Cardiac muscle cell (in vitro differentiated cells and primary cell): Measurements from ENCODE around the gene MAPK8IP3. TPM values are rescaled to one million over a fixed set of nuclear protein-coding genes. Genes with fewer than 3 reads are reported as not detected.

Source experiments
- DNase-seq, 2 donors: peaks; one replicate each; pipeline versions ENCODE4 v3.0.0 to v3.0.0-alpha.2; 2010 to 2017; ENCODE audit warnings: low read depth in 1 of 2, low spot score in 1 of 2
- H3K27ac ChIP-seq: fragments of 200-600 bp; sonication (generic); 2 replicates; pipeline ENCODE4 v1.5.1; 2016
- H3K27me3 ChIP-seq: fragments of 200-600 bp; sonication (generic); 2 replicates; pipeline ENCODE4 v1.6.0; 2016; ENCODE audit warnings: control low read depth
- H3K36me3 ChIP-seq: fragments of 200-600 bp; sonication (generic); 2 replicates; pipeline ENCODE4 v1.5.1; 2016; ENCODE audit warnings: control low read depth
- H3K4me1 ChIP-seq: fragments of 200-600 bp; sonication (generic); 2 replicates; pipeline ENCODE4 v1.8.1; 2017; ENCODE audit warnings: low read depth, mild to moderate bottlenecking, mixed run types
- H3K4me3 ChIP-seq: fragments of 200-600 bp; sonication (generic); 2 replicates; pipeline ENCODE4 v1.5.1; 2016; ENCODE audit warnings: mild to moderate bottlenecking
- H3K9me3 ChIP-seq: fragments of 200-600 bp; sonication (generic); 2 replicates; pipeline ENCODE4 v1.5.1; 2017; ENCODE audit warnings: low read depth, mild to moderate bottlenecking, control low read depth
- polyA plus RNA-seq: library from polyadenylated mRNA; unstranded; fragments of >200 nt; fragmentation: Nextera tagmentation; extraction: Ambion mirVana; gene quantifications from 2 replicates; pipeline ENCODE4 v1.2.1, GENCODE V29; 2016
- total RNA-seq: library from RNA; depleted of rRNA; stranded (reverse); fragments of >200 nt; gene quantifications from 2 replicates; pipeline ENCODE4 v1.2.3, GENCODE V29; 2016
- TF ChIP-seq, protein P1 (sequence below): IDR thresholded peaks from 2 replicates; pipeline ENCODE4 v1.5.1; 2012; ENCODE audit warnings: low read depth, mild to moderate bottlenecking, low read length

Gene MAPK8IP3
- total and polyA plus RNA-seq, 2 experiments from 2014 or later, result 75.2 to 127 TPM

DNA sequence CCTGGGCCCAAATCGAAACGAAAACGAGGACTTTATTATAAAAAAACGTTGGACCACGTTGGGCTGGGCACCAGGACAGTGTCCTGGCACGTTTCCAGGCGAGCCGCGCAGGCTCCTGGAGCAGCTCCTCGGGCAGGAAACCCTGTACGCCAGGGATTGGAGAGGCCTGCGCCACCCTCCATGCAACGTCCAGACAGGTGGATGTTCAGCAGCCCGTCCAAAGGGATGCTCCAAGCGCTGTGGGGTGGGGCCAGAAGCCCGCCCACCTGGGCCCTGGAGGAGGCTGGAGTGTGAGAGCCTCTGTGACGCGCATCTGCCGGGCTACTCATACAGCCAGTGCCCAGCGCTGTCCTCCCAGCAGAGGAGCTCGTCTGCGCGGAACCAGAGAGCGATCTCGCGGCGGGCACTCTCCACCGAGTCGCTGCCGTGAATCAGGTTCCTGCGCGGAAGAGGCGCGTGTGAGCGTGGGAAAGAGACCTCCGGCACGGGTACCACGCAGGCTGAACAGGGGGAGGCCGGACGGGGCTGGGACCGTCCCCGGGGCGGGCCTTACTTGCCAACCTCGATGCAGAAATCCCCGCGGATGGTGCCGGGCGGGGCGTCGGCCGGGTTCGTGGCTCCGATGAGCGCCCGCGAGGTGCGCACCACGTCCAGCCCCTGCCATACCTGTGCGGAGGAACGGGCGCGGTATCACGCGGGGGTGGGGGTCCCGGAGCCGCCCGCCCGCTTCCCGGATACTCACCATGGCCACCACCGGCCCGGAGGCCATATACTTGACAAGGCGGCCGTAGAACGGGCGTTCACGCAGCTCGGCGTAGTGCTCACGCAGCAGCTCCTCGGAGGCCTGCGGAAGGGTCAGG, 64.6 kb downstream of the MAPK8IP3 start:
- DNase-seq, result peak in 1 of 2 donors; percentile 62
- Histone ChIP-seq H3K9me3 (no peaks in the 10 kb centered on the region), H3K27me3 (no peaks in the 10 kb centered on the region), H3K4me3 (peak overlapping the region; percentile 59), H3K27ac (no peak overlapping the region), H3K4me1 (peaks cover 13% of the 10 kb centered on the region), H3K36me3 (peaks cover 21% of the 10 kb centered on the region)
- TF ChIP-seq, protein P1, sequence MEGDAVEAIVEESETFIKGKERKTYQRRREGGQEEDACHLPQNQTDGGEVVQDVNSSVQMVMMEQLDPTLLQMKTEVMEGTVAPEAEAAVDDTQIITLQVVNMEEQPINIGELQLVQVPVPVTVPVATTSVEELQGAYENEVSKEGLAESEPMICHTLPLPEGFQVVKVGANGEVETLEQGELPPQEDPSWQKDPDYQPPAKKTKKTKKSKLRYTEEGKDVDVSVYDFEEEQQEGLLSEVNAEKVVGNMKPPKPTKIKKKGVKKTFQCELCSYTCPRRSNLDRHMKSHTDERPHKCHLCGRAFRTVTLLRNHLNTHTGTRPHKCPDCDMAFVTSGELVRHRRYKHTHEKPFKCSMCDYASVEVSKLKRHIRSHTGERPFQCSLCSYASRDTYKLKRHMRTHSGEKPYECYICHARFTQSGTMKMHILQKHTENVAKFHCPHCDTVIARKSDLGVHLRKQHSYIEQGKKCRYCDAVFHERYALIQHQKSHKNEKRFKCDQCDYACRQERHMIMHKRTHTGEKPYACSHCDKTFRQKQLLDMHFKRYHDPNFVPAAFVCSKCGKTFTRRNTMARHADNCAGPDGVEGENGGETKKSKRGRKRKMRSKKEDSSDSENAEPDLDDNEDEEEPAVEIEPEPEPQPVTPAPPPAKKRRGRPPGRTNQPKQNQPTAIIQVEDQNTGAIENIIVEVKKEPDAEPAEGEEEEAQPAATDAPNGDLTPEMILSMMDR, result no peak

DNA sequence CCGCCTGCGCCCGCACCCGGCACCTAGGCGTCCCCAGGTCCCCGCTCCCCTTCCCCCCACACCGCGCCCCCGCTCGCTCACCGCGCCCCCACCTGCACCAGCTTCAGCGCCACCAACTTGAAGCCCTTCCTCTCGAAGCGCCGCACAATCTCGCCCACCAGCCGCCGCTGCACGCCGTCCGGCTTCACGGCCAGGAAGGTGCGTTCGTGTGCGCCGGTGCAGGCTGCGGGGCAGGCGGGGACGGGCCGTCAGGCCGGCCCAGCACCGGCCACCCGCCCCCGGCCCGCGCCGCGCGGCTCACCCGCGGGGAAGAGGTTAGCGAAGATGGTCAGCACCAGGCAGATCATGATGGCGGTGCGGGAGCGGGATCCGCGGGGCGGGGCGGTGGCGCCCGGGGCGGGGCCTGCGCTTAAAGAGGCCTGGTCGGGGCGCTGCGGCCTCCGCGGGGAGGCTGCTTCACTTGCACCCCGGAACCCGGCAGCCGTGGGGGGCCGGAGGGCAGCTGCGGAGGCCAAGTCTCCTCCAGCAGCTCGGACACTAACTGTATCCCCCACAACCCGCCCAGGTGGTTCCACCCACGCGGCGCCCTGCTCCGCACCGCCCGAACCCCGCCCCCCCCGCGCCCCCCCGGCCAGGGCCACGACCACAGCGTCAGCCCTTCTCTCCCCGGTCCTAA, 65.3 kb downstream of the MAPK8IP3 start, which contains the start of gene NME3:
NME3 (minus strand) TSS at position 356 of the 676 bp plus-strand sequence; CDS start at position 347, 9 bp downstream.
- Histone ChIP-seq H3K27ac (no peak within 1 kb of the TSS), H3K4me3 (peak within 1 kb of the TSS; percentile 59), H3K27me3 (no peaks in the 10 kb centered on the region), H3K36me3 (peaks cover 16% of the 10 kb centered on the region), H3K9me3 (no peaks in the 10 kb centered on the region), H3K4me1 (peaks cover 13% of the 10 kb centered on the region)
- peak; percentile 69 to 71 for DNase-seq
- TF ChIP-seq, protein P1, result no peak

DNA sequence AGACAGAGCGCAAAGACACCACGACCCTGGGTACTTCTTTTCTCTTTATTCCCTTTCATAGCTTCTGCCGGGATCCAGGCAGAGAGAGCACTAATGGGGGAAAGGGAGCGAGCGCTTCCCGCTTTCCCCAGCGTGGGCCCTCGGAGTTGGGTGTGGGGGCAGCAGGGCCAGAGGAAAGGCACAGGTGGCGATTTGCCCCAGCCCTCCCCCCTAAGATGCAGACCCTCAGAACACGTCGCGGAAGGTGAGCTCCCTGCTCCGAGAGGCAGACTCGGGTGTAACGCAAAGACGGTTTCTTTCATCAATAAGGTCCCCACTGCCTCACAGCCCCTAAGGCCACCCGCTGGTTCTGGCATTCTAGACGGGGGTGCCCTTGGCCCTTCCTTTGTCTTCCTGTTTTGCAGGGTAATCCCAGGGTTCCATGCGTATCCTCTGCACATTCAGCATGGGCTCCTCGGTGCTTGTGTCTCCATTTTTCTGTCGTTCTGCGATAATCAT, 65.9 kb downstream of the MAPK8IP3 start:
- H3K4me3 ChIP-seq, result peak overlapping the region; percentile 59
- H3K4me1 ChIP-seq, result peaks cover 13% of the 10 kb centered on the region
- peak in 1 of 2 donors; percentile 22 for DNase-seq
- peaks cover 12% of the 10 kb centered on the region for H3K36me3 ChIP-seq
- H3K27ac ChIP-seq, result no peak overlapping the region
- no peaks in the 10 kb centered on the region for H3K9me3 ChIP-seq
- TF ChIP-seq, protein P1, result no peak
- no peaks in the 10 kb centered on the region for H3K27me3 ChIP-seq

DNA sequence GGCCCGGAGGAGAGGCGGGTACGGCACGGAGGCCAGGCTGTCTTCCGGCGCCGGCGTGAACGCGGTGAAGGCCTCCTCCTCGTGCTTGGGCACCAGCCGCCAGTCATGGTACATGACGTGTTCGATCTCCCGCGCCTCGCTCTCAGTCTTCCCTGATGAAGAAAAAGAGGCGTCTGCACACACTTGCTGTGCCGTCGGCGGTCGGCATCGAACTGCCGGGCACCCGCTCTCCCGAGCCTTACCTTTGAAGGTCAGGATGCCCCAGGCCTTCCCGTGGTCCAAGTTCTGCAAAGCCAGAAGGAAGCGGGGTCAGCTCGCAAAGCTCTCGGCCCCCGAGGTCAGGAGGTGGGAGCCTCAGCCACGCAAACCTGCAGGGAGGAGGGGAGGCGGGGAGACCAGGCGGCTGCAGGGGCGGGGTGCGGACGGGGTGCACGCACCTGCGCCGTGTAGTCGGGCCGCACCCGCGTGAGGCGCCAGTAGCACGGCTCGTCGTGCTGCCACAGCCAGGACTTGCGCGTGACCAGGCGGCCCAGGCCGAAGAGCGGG, 66.4 kb downstream of the MAPK8IP3 start, which contains the start of gene EME2:
EME2 (plus strand) TSS at position 449 of the 546 bp plus-strand sequence. CDS start 418 bp downstream, outside the sequence.
- peak within 1 kb of the TSS; percentile 88 for H3K27ac ChIP-seq
- peaks cover 13% of the 10 kb centered on the region for H3K4me1 ChIP-seq
- H3K9me3 ChIP-seq, result no peaks in the 10 kb centered on the region
- H3K27me3 ChIP-seq, result no peaks in the 10 kb centered on the region
- H3K36me3 ChIP-seq, result peaks cover 7% of the 10 kb centered on the region
- DNase-seq, result no peak
- H3K4me3 ChIP-seq, result peak within 1 kb of the TSS; percentile 59
- TF ChIP-seq, protein P1, result no peak

DNA sequence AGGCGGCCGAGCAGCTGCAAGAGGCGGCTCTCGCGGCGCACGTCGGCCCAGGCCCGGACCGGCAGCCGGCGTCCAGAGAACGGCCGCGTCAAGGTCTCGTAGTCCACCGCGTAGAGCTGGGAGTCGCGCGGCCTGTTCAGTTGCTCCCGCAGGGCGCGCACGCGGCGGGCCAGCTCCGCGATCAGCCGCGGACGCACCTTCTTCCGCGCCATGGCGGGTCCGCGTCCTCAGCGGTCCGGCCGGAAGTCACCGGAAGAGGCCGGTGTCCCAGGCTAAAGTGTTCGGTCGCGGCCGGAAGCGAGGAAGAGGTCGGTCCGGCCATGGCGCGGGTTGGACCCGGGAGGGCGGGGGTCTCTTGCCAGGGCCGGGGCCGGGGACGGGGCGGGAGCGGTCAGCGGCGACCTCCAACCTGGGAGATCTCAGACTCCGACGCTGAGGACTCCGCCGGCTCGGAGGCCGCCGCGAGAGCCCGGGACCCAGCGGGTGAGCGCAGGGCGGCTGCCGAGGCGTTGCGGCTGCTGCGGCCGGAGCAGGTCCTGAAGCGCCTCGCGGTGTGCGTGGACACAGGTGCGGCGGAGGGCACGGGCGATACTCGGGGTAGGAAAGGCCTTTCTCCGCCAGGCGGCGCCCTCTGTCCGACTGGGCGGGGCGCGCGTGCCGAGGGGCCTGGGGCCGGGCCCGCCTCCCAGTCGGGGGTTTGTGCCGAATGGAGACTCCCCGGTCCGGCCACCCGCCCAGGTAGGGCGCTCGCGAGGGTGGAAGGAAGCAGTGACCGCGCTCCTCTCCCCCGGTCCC, 67.1 kb downstream of the MAPK8IP3 start, which contains the start of gene MRPS34:
MRPS34 (minus strand) TSS at position 227 of the 795 bp plus-strand sequence; CDS start at position 212, 15 bp downstream.
- H3K27me3 ChIP-seq, result no peaks in the 10 kb centered on the region
- peaks cover 13% of the 10 kb centered on the region for H3K4me1 ChIP-seq
- peaks cover under 1% of the 10 kb centered on the region for H3K36me3 ChIP-seq
- no peaks in the 10 kb centered on the region for H3K9me3 ChIP-seq
- TF ChIP-seq, protein P1, result peak; percentile 67
- H3K27ac ChIP-seq, result peak within 1 kb of the TSS; percentile 88
- H3K4me3 ChIP-seq, result peak within 1 kb of the TSS; percentile 59
- peak; percentile 86 to 94 for DNase-seq
